GM19463 (cell line): ENCODE results near the gene SLX1A.
"Not testable (repeated sequence)": the region's sequence is repeated elsewhere in the genome, so short reads cannot be mapped to it uniquely, and the experiment has no call there.

Source experiments
- ATAC-seq: cut with Tn5 transposase; IDR thresholded peaks from one replicate; pipeline ENCODE4 v1.9.1; 2021; ENCODE audit warnings: mild to moderate bottlenecking, moderate library complexity; ENCODE audit not compliant: unreplicated experiment

Gene SLX1A

DNA sequence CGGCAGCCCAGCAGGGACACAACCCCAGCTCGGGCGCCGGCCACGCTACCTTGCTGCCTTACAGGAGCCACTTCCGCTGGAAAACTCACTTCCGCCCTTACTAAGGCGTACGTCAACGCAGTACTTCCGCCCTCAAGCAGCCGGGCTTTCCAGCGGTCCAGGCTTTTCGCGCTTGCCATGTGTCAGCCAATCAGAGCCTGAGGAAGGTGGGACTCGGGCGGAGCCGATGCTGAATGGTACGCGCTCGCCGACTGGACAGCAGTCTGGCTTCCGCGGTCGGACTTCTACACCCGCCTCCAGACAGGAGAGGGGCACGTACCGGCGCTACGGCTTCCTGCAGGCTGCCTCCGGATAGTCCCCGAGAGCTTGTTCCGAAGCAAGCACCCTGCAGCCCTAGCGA lies at the start of gene SLX1A, which contains the start of gene BOLA2B:
Gene SLX1A, plus strand, starts transcription at position 261 of the 400 bp plus-strand sequence. CDS start 210 bp downstream, outside the sequence.
Gene BOLA2B, minus strand, starts transcription at position 52 of the 400 bp plus-strand sequence. CDS start 71 bp downstream, outside the sequence.
- peak; percentile 86 for ATAC-seq

- no peak for ATAC-seq
Observed at GRCh38 chr16:30144017-30144416, 49.7 kb upstream of the SLX1A start.

DNA sequence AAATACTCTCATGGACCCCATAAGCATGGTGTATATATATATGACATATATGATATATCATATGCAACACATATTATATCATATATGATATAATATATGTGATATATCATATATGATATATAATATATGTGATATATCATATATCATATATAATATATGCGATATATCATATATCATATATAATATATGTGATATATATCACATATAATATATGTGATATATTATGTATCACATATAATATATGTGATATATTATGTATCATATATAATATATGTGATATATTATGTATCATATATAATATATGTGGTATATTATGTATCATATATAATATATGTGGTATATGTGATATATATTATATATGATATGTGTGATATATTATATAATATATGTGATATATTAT lies 48.8 kb upstream of the SLX1A start:
- ATAC-seq, result no peak

GRCh38 chr16:30145657-30146056 lies 48.0 kb upstream of the SLX1A start:
- no peak for ATAC-seq

- ATAC-seq, result no peak
Observed at GRCh38 chr16:30147843-30148510, 45.7 kb upstream of the SLX1A start.

- ATAC-seq, result no peak
Observed at GRCh38 chr16:30149250-30149930, 44.3 kb upstream of the SLX1A start.

DNA sequence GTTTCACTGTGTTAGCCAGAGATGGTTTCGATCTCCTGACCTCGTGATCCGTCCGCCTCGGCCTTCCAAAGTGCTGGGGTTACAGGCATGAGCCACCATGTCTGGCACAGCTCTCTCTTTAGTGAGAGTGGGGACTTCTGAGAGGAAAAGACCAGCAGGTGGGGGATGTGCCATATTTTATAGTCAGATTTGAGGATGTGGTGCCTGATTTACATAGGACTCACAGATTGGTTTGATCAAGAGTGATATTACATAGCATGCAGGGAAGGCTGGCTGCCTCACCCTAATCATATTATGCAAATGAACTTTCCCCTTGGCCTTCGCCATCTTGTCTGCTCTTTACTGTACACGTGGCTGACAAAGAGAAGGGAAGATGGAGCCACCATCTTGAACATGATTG lies 42.6 kb upstream of the SLX1A start:
- no peak for ATAC-seq

- ATAC-seq, result no peak
Observed at GRCh38 chr16:30152517-30152916, 41.2 kb upstream of the SLX1A start.

DNA sequence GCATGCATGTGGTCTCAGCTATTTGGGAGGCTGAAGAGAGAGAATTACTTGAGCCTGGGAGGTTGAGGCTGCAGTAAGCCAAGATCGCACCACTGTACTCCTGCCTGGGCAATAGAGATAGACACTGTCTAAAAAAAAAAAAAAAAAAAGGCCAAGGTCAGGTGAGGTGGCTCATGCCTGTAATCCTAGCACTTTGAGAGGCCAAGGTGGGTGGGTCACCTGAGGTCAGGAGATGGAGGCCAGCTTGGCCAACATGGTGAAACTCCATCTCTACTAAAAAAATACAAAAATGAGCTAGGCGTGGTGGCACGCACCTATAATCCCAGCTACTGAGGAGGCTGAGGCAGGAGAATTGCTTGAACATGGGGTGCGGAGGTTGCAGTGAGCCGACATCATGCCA lies 38.5 kb upstream of the SLX1A start:
- no peak for ATAC-seq

GRCh38 chr16:30157214-30157613 lies 36.5 kb upstream of the SLX1A start:
- ATAC-seq, result no peak

- no peak for ATAC-seq
Observed at GRCh38 chr16:30163538-30163937, 30.1 kb upstream of the SLX1A start.

GRCh38 chr16:30166202-30166902 lies 27.3 kb upstream of the SLX1A start:
- ATAC-seq, result no peak

- not testable (repeated sequence) for ATAC-seq
Observed at GRCh38 chr16:30168746-30169145, 24.9 kb upstream of the SLX1A start.

GRCh38 chr16:30169416-30169815 lies 24.3 kb upstream of the SLX1A start:
- not testable (repeated sequence) for ATAC-seq

- not testable (repeated sequence) for ATAC-seq
Observed at GRCh38 chr16:30170145-30170544, 23.5 kb upstream of the SLX1A start.

GRCh38 chr16:30173054-30173453 lies 20.6 kb upstream of the SLX1A start:
- ATAC-seq, result no peak

DNA sequence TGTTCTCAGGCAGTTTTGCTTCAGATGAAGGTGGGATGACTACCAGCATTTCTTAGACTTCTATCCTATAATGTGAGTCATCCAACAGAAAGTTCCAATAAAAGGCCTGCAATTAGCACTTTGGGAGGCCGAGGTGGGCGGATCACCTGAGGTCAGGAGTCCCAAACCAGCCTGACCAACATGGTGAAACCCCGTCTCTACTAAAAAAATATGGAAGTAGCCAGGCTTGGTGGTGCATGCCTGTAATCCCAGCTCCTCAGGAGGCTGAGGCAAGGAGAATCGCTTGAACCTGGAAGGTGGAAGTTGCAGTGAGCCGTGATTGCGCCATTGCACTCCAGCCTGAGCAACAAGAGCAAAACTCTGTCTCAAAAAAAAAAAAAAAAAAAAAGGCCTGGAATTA lies 16.8 kb upstream of the SLX1A start:
- ATAC-seq, result not testable (repeated sequence)

GRCh38 chr16:30179195-30179594 lies 14.5 kb upstream of the SLX1A start:
- ATAC-seq, result no peak

DNA sequence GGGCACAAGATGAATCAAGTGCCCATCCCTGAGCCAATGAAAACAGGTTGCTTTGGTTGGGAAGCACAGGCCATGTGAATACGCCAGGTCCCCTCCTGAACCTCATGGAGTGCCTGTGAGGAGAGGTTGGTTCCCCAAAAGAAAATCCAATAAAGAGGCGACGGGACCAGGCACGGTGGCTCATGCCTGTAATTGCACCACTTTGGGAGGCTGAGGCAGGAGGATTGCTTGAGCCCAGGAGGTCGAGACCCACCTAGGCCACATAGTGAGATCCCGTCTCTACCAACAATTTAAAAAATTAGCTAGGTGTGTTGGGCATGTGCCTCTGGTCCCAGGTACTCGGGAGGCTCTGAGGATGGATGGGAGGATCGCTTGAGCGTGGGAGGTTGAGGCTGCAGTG lies 13.7 kb upstream of the SLX1A start:
- ATAC-seq, result no peak

DNA sequence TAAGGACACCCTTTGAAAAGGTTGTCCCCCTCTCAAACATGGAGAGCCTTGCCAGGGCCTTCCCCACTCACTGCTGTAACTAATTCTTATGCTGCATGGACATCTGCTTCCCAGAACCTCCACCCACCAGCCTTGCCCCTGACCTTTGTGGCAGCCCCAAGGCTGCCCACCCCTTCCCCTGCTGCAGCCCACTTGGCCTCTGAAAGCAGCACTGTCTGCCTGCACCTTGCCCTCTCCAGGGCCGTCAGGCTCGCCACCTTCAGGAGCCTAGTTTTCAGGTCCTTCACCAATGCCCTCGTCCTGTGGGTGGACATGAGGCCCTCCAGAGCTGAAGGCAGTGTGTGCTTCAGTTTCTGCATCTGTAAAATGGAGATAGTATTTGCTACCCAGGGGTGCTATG lies 12.9 kb upstream of the SLX1A start:
- ATAC-seq, result no peak

GRCh38 chr16:30183233-30184095 lies 10.2 kb upstream of the SLX1A start, which contains the start of gene CORO1A:
CORO1A (plus strand) TSS chr16:30183602; CDS start chr16:30185210, 1,608 bp downstream.
- peak; percentile 58 for ATAC-seq
